NB4 (cell line): Measurements from ENCODE around the gene TRIM54.

Experiments used
- DNase-seq: peaks from one replicate; pipeline ENCODE4 v3.0.0; 2010; ENCODE audit warnings: low read depth
- H3K4me3 ChIP-seq: one replicate; pipeline ENCODE4 v1.5.1; 2011; ENCODE audit warnings: mild to moderate bottlenecking, low read depth, low read length, moderate library complexity
- CTCF ChIP-seq: IDR thresholded peaks from one replicate; pipeline ENCODE4 v1.5.1; 2012; ENCODE audit warnings: low read depth, low read length
- MAX ChIP-seq: IDR thresholded peaks from 2 replicates; pipeline ENCODE4 v1.6.1; 2011; ENCODE audit warnings: low read depth, low read length
- MYC ChIP-seq: IDR thresholded peaks from 2 replicates; pipeline ENCODE4 v1.6.1; 2011; ENCODE audit warnings: low read depth, low read length
- POLR2A ChIP-seq: IDR thresholded peaks from 2 replicates; pipeline ENCODE4 v1.6.1; 2011; ENCODE audit warnings: mild to moderate bottlenecking; ENCODE audit not compliant: insufficient read length; ENCODE audit errors: extremely low read depth

TRIM54 gene

DNA sequence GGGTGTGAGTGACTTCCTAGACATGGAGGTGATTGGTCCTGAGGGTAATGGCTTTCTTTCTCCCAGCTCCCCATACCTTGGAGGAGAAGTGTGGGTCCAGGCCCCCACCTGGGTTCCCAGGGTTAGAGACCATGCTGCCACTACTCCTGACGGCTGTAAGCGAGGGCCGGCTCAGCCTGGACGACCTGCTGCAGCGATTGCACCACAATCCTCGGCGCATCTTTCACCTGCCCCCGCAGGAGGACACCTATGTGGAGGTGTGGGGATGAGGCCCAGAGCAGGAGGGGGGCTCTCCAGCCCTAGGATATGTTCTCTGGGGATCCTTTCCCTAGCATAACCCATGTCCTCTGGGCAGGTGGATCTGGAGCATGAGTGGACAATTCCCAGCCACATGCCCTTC, 43.3 kb upstream of the TRIM54 start:
- TF ChIP-seq POLR2A (no peak), MYC (no peak), MAX (no peak), CTCF (no peak)
- no peak overlapping the region for H3K4me3 ChIP-seq
- DNase-seq, result no peak

DNA sequence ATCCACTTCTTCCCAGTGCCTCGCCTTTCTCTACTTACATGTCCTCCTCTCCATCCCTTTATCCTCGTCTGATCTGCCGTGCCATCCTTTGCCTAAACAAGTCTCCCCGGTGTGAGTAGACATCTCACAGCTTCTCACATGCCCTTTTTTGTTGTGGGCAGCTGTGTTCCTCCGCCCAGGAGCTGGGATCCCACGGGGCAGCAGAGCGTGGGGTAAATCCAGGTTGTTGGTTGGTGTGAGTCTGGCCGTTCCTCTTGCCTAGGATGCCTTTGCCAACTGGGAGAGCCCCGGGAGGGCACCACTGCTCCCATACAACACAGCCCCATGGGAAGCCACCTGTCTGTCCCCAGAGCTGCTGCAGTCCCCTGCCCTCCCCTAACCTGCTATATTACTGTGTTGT, 41.8 kb upstream of the TRIM54 start:
- DNase-seq, result no peak
- H3K4me3 ChIP-seq, result no peak overlapping the region
- no peak for TF ChIP-seq POLR2A
- TF ChIP-seq MYC, result no peak
- no peak for TF ChIP-seq MAX
- TF ChIP-seq CTCF, result no peak

- TF ChIP-seq MYC (no peak), CTCF (no peak), MAX (no peak), POLR2A (no peak)
- no peak for DNase-seq
- no peak overlapping the region for H3K4me3 ChIP-seq
These were observed 40.2 kb upstream of the TRIM54 start for GRCh38 chr2:27241761-27242613.

GRCh38 chr2:27242614-27242951, 39.6 kb upstream of the TRIM54 start:
- TF ChIP-seq MYC, result no peak
- no peak for TF ChIP-seq MAX
- TF ChIP-seq CTCF, result no peak
- no peak for TF ChIP-seq POLR2A
- no peak overlapping the region for H3K4me3 ChIP-seq
- no peak for DNase-seq

DNA sequence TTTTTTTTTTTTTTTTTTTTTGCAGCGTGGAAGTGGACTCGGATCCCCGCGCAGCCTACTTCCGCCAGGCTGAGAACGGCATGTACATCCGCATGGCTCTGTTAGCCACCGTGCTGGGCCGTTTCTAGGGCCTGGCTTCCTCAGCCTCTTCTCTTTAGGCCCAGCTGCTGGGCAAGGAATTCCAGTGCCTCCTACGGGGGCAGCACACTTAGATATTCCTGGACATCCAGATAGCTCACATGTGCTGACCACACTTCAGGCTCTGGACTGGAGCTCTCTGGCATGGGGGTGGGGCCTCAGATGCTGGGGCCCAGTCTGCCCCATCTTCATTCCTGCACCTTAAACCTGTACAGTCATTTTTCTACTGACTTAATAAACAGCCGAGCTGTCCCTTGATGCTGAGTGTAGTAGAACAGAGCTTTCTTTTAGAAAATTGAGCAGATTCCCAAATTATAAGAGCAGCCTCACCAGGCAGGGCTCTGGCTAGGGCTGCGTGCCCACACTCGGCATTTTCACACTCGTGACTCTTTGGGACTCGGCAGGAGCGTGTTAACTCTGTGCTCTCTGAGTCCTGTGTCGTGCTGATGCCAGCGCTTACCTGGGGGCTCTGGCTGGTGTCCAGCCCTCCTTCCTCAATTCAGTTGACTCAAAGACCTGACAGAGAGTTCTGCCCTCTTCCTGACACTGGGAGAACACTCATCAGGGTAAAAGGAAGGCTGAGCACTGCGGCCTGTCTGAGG, 38.7 kb upstream of the TRIM54 start:
- no peak for DNase-seq
- TF ChIP-seq POLR2A (no peak), CTCF (no peak), MAX (no peak), MYC (no peak)
- H3K4me3 ChIP-seq, result no peak overlapping the region
